K562 treated with DMSO at 1 percent for 4 hours (cell line): Measurements from ENCODE around the gene FAXDC2. TPM values are rescaled to one million over a fixed set of nuclear protein-coding genes. Genes with fewer than 3 reads are reported as not detected.

Experiments
- total RNA-seq: library from RNA; unstranded; fragments of 300-600 nt; gene quantifications from 2 replicates; pipeline ENCODE4 v1.2.3, GENCODE V29; 2022; ENCODE audit not compliant: insufficient read depth

Gene FAXDC2, protein sequence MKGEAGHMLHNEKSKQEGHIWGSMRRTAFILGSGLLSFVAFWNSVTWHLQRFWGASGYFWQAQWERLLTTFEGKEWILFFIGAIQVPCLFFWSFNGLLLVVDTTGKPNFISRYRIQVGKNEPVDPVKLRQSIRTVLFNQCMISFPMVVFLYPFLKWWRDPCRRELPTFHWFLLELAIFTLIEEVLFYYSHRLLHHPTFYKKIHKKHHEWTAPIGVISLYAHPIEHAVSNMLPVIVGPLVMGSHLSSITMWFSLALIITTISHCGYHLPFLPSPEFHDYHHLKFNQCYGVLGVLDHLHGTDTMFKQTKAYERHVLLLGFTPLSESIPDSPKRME
- total RNA-seq, result 18.4 and 23.9 TPM in 2 replicates

DNA sequence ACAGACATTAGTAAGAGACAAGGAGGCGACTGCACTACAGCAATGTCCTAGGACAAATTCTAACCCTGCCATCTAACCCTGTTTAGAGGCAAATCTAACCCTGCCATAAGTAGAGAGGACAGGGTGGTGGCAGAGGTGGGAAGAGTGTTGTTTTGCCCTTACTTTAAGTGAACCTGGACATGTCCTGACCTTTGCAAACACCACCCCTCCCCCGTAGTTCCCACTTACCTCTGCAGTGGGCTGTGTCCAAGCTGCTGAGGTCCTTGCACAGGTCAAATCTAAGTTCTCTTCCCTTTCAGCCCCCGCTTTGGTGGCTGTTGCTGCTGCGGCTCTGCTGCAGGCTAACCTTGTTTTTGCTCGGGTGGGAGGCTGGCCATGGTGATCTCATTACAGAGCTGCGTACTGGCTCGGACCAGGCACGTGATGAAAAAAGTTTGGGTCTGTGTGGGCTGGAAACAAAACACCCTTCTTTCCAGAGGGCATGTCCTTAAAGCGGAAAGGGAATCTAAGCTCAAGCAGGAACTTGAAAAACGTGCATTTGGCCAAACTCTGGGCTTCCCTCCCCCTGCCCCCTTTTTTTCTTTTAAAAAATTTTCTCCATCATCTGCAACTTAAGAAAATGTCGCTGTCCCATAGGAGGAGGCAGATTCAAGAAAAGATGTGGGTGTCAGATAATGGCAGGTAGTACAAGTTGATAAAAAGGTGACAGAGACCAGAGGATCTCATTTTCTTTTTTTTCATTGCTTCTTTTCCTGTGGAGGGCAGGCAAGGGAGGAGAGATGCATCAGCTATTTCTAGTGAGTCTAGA is at the start of gene FAXDC2:
Gene FAXDC2, minus strand, starts transcription at position 349 of the 808 bp plus-strand sequence. CDS start 12,425 bp downstream, outside the sequence.

DNA sequence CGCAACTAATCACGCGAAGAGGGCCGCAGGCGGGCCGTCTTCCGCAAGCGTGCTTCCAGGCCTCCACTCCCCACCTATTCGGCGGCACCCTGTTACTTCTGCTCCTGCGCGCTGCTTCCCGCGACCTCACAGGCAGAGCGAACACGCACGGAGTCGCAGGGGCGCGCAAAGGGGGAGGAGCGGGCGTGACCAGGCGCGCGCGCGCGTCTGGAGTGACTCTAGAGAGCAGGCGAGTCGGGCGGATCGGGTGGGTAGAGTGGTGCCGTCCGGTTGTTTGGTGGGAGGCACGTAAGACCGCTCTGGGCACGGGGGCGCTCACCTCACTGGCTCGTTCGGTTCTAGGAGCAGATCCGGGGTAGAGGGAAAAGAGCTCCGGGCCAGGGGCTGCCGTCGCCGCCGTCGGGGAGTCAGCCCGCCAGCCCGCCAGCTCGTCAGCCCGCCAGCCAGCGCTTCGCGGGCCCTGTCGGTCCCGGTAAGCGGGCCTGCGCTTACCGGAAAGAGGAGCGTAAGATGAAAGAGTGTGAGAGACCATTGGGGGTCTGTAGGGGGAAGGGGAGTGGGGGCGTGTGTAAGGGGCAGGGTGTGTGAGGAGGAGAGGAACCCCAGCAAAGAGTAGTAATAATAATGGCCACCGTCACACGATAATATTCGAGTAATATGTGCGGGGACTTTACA is 8.0 kb upstream of the FAXDC2 start, which contains the start of gene CNOT8:
Gene CNOT8, plus strand, starts transcription at position 331 of the 675 bp plus-strand sequence. CDS start 4,652 bp downstream, outside the sequence.

Other genes with a start within 250 kb of the FAXDC2 start
- 53.8 and 64.5 TPM in 2 replicates for gene LARP1, start 95.2 kb downstream of the FAXDC2 start, total RNA-seq
- 30.1 and 42.8 TPM in 2 replicates for gene CNOT8, start 8.0 kb upstream of the FAXDC2 start, total RNA-seq
- 4.8 and 6.2 TPM in 2 replicates for gene GEMIN5, start 87.6 kb upstream of the FAXDC2 start, total RNA-seq
- 44.6 and 45.7 TPM in 2 replicates for gene MRPL22, start 90.5 kb upstream of the FAXDC2 start, total RNA-seq
- gene KIF4B, start 163.2 kb upstream of the FAXDC2 start, total RNA-seq, result not detected in 2 replicates